H1 (cell line): ENCODE results near the gene NELFCD. TPM values are rescaled to one million over a fixed set of nuclear protein-coding genes. Genes with fewer than 3 reads are reported as not detected.

Source experiments
- CTCF ChIA-PET: fragments of 300-600 bp; sonication (Branson Sonifier 250); formaldehyde crosslinking; loops from one replicate; lab custom pipeline; 2021; ENCODE audit not compliant: partially characterized antibody; lab: Charles Lee
- POLR2A ChIA-PET: fragments of 300-600 bp; sonication (Branson Sonifier 250); formaldehyde crosslinking; loops from one replicate; lab custom pipeline; 2021; ENCODE audit warnings: inconsistent platforms; ENCODE audit not compliant: partially characterized antibody; lab: Charles Lee
- DNase-seq, 2 experiments: peaks; one replicate each; pipeline versions ENCODE4 v3.0.0 to v3.0.0-alpha.2; 2010 to 2022; ENCODE audit warnings: low spot score in 2 of 2, low read depth in 1 of 2, mixed read lengths in 1 of 2
- FAIRE-seq: peaks from 2 replicates; lab custom pipeline; 2011; peaks lifted over from hg19 to GRCh38; lab: Jason Lieb, UNC
- H2AFZ ChIP-seq: 2 replicates; pipeline ENCODE4 v1.8.1; 2012; ENCODE audit warnings: low read length, inconsistent platforms
- H2AK5ac ChIP-seq: 2 replicates; pipeline ENCODE4 v1.6.1; 2013; ENCODE audit warnings: low read depth, low read length
- H2BK120ac ChIP-seq: replicated peaks from 2 replicates; pipeline ENCODE3; 2013; ENCODE audit warnings: low read depth, low read length, inconsistent platforms
- H2BK12ac ChIP-seq: 2 replicates; pipeline ENCODE4 v1.6.1; 2013; ENCODE audit warnings: low read depth, low read length
- H2BK15ac ChIP-seq: 2 replicates; pipeline ENCODE4 v1.6.1; 2013; ENCODE audit warnings: low read length
- H2BK20ac ChIP-seq: 2 replicates; pipeline ENCODE4 v1.6.1; 2013; ENCODE audit warnings: low read length
- H2BK5ac ChIP-seq: 2 replicates; pipeline ENCODE4 v1.6.1; 2013; ENCODE audit warnings: low read depth, low read length
- H3K14ac ChIP-seq: 2 replicates; pipeline ENCODE4 v1.6.1; 2013; ENCODE audit warnings: inconsistent platforms; ENCODE audit not compliant: insufficient read length
- H3K18ac ChIP-seq: 2 replicates; pipeline ENCODE4 v1.6.1; 2013; ENCODE audit warnings: low read length; ENCODE audit errors: extremely low read depth
- H3K23ac ChIP-seq: 2 replicates; pipeline ENCODE4 v1.6.1; 2013; ENCODE audit warnings: inconsistent platforms; ENCODE audit not compliant: insufficient read length
- H3K23me2 ChIP-seq: 2 replicates; pipeline ENCODE4 v1.6.1; 2013; ENCODE audit warnings: low read depth, low read length
- H3K27ac ChIP-seq: 2 replicates; pipeline ENCODE4 v1.6.1; 2011; ENCODE audit warnings: low read depth, low read length, inconsistent platforms
- H3K27me3 ChIP-seq, 4 experiments: replicated peaks in 1 of 4; 1 replicate in 1 of 4; 2 replicates in 3 of 4; pipeline versions ENCODE4 v1.6.1 to v1.8.1; 2011 to 2013; ENCODE audit warnings: low read length in 3 of 4, mild to moderate bottlenecking in 3 of 4, inconsistent platforms in 2 of 4, mixed read lengths in 2 of 4, moderate library complexity in 1 of 4; ENCODE audit not compliant: control insufficient read depth in 3 of 4, insufficient read depth in 3 of 4; ENCODE audit errors: extremely low read depth in 1 of 4
- H3K36me3 ChIP-seq, 4 experiments: 2 replicates each; pipeline versions ENCODE4 v1.6.1 to v1.8.1; 2011 to 2013; ENCODE audit warnings: mild to moderate bottlenecking in 4 of 4, low read length in 3 of 4, moderate library complexity in 2 of 4, control low read depth in 1 of 4, inconsistent platforms in 1 of 4; ENCODE audit not compliant: insufficient read depth in 4 of 4, control insufficient read depth in 2 of 4
- H3K4ac ChIP-seq: replicated peaks from 2 replicates; pipeline ENCODE3; 2013; ENCODE audit warnings: low read length, low read depth, mixed read lengths, inconsistent platforms; ENCODE audit not compliant: insufficient read length
- H3K4me1 ChIP-seq, 4 experiments: replicated peaks in 1 of 4; 1 replicate in 1 of 4; 2 replicates in 3 of 4; pipeline versions ENCODE4 v1.6.1 to v1.8.1; 2011 to 2013; ENCODE audit warnings: low read length in 3 of 4, inconsistent platforms in 2 of 4, mixed read lengths in 1 of 4; ENCODE audit not compliant: insufficient read depth in 4 of 4, control insufficient read depth in 3 of 4
- H3K4me2 ChIP-seq, 2 experiments: 2 replicates each; pipeline versions ENCODE4 v1.6.1 to v1.8.1; 2011 to 2013; ENCODE audit warnings: low read depth in 2 of 2, low read length in 2 of 2, control low read depth in 1 of 2, inconsistent platforms in 1 of 2, mild to moderate bottlenecking in 1 of 2; ENCODE audit not compliant: insufficient read depth in 1 of 2
- H3K4me3 ChIP-seq, 4 experiments: fragments of 200-600, 300-600 bp in 1 of 4; sonication (generic), shearing (Covaris generic), sonication (Bioruptor Twin) in 1 of 4; 2 replicates each; pipeline versions ENCODE4 v1.5.1 to v1.8.1; 2011 to 2016; ENCODE audit warnings: low read length in 4 of 4, low read depth in 3 of 4, control low read depth in 2 of 4, inconsistent platforms in 2 of 4, mild to moderate bottlenecking in 2 of 4, mixed read lengths in 1 of 4, moderate library complexity in 1 of 4; ENCODE audit not compliant: insufficient read depth in 2 of 4; ENCODE audit errors: extremely low read depth in 1 of 4
- H3K56ac ChIP-seq: replicated peaks from 2 replicates; pipeline ENCODE3; 2013; ENCODE audit warnings: low read depth, mild to moderate bottlenecking, mixed read lengths, low read length, inconsistent platforms; ENCODE audit not compliant: insufficient read length
- H3K79me1 ChIP-seq: 2 replicates; pipeline ENCODE4 v1.6.1; 2013; ENCODE audit warnings: low read depth, low read length, control low read depth
- H3K79me2 ChIP-seq, 2 experiments: 2 replicates each; pipeline versions ENCODE4 v1.6.1 to v1.8.1; 2012 to 2013; ENCODE audit warnings: low read length in 2 of 2, mild to moderate bottlenecking in 2 of 2, inconsistent platforms in 1 of 2; ENCODE audit not compliant: insufficient read depth in 2 of 2, control insufficient read depth in 1 of 2
- H3K9ac ChIP-seq, 4 experiments: replicated peaks in 1 of 4; 1 replicate in 1 of 4; 2 replicates in 3 of 4; pipeline versions ENCODE4 v1.6.1 to v1.8.1; 2011 to 2013; ENCODE audit warnings: low read depth in 3 of 4, low read length in 3 of 4, control low read depth in 2 of 4, mild to moderate bottlenecking in 2 of 4, moderate library complexity in 2 of 4, inconsistent platforms in 1 of 4; ENCODE audit errors: extremely low read depth in 1 of 4
- H3K9me3 ChIP-seq, 2 experiments: 2 replicates each; pipeline versions ENCODE4 v1.6.1 to v1.8.1; 2012 to 2013; ENCODE audit warnings: mild to moderate bottlenecking in 2 of 2, moderate library complexity in 2 of 2, control low read depth in 1 of 2, inconsistent platforms in 1 of 2, low read depth in 1 of 2, low read length in 1 of 2, mixed read lengths in 1 of 2; ENCODE audit not compliant: insufficient read depth in 2 of 2
- H4K20me1 ChIP-seq, 2 experiments: replicated peaks in 1 of 2; 2 replicates each; pipeline versions ENCODE3 to v1.8.1; 2011 to 2013; ENCODE audit warnings: inconsistent platforms in 2 of 2, low read length in 2 of 2, mild to moderate bottlenecking in 1 of 2; ENCODE audit not compliant: insufficient read depth in 2 of 2, control insufficient read depth in 1 of 2
- H4K5ac ChIP-seq: 2 replicates; pipeline ENCODE4 v1.6.1; 2013; ENCODE audit warnings: low read length, low read depth, mixed read lengths, inconsistent platforms; ENCODE audit not compliant: insufficient read length
- H4K8ac ChIP-seq: 2 replicates; pipeline ENCODE4 v1.8.0; 2013; ENCODE audit warnings: mild to moderate bottlenecking, moderate library complexity, low read length, inconsistent platforms; ENCODE audit not compliant: insufficient read depth; ENCODE audit errors: extremely low read depth
- H4K91ac ChIP-seq: replicated peaks from 2 replicates; pipeline ENCODE3; 2013; ENCODE audit warnings: low read length, mixed read lengths, inconsistent platforms; ENCODE audit not compliant: insufficient read length
- CEBPB ChIP-seq: IDR thresholded peaks from 2 replicates; pipeline ENCODE4 v1.6.1; 2012; ENCODE audit warnings: low read depth, low read length
- E2F6 ChIP-seq: IDR thresholded peaks from 2 replicates; pipeline ENCODE4 v1.6.1; 2012; ENCODE audit warnings: inconsistent platforms
- EP300 ChIP-seq, 2 experiments: IDR thresholded peaks; 1 replicate in 1 of 2; 2 replicates in 1 of 2; pipeline ENCODE4 v1.6.1; 2011 to 2012; ENCODE audit warnings: low read depth in 2 of 2, low read length in 2 of 2, mild to moderate bottlenecking in 2 of 2, borderline replicate concordance in 1 of 2, inconsistent platforms in 1 of 2, moderate library complexity in 1 of 2
- KDM4A ChIP-seq: IDR thresholded peaks from one replicate; pipeline ENCODE4 v1.7.1; 2012; ENCODE audit warnings: low read depth, mild to moderate bottlenecking, moderate library complexity, low read length, inconsistent platforms; ENCODE audit not compliant: severe bottlenecking
- KDM5A ChIP-seq: fragments of 200-600 bp; IDR thresholded peaks from 2 replicates; pipeline ENCODE4 v1.7.1; 2012; ENCODE audit warnings: mild to moderate bottlenecking, low read length, inconsistent platforms, mixed read lengths
- NANOG ChIP-seq: IDR thresholded peaks from 2 replicates; pipeline ENCODE4 v1.6.1; 2011; ENCODE audit warnings: low read length, low read depth, mild to moderate bottlenecking, inconsistent platforms; ENCODE audit not compliant: insufficient read depth, poor library complexity, severe bottlenecking
- NRF1 ChIP-seq: IDR thresholded peaks from 2 replicates; pipeline ENCODE4 v1.6.1; 2011; ENCODE audit warnings: mild to moderate bottlenecking, low read depth, low read length, improper control_type of control experiment
- POLR2A ChIP-seq, 2 experiments: IDR thresholded peaks; 1 replicate in 1 of 2; 2 replicates in 1 of 2; pipeline ENCODE4 v1.6.1; 2011; ENCODE audit warnings: low read depth in 2 of 2, low read length in 2 of 2, mild to moderate bottlenecking in 2 of 2; ENCODE audit errors: control extremely low read depth in 1 of 2
- POU5F1 ChIP-seq: IDR thresholded peaks from 2 replicates; pipeline ENCODE4 v1.6.1; 2011; ENCODE audit warnings: low read depth, mild to moderate bottlenecking, low read length, moderate library complexity
- RAD21 ChIP-seq, 2 experiments: IDR thresholded peaks in 1 of 2; conservative IDR thresholded peaks in 1 of 2; 2 replicates each; pipeline ENCODE4 v1.6.1; 2011; ENCODE audit warnings: low read depth in 2 of 2, low read length in 2 of 2, improper control_type of control experiment in 1 of 2, inconsistent platforms in 1 of 2, mild to moderate bottlenecking in 1 of 2, moderate library complexity in 1 of 2
- RFX5 ChIP-seq: IDR thresholded peaks from 2 replicates; pipeline ENCODE4 v1.6.1; 2011; ENCODE audit warnings: low read depth, low read length, improper control_type of control experiment, borderline replicate concordance
- SIRT6 ChIP-seq: IDR thresholded peaks from one replicate; pipeline ENCODE4 v1.7.1; 2012; ENCODE audit warnings: low read length, inconsistent platforms
- SUZ12 ChIP-seq: fragments of 200-600 bp; sonication (generic); IDR thresholded peaks from 2 replicates; pipeline ENCODE4 v1.6.1; 2012; ENCODE audit warnings: mild to moderate bottlenecking, inconsistent platforms, low read length, moderate library complexity, mixed read lengths
- TEAD4 ChIP-seq: IDR thresholded peaks from 2 replicates; pipeline ENCODE4 v1.6.1; 2012; ENCODE audit warnings: low read depth, low read length, inconsistent platforms, mixed read lengths
- WGBS, 2 experiments: shearing (Covaris generic) in 1 of 2; methylation state at CpG; one replicate each; pipeline versions ENCODE4 v1.1.6 to v1.1.7; 2013 to 2015; ENCODE audit warnings: low lambda C conversion rate in 2 of 2, mixed read lengths in 2 of 2, inconsistent platforms in 1 of 2, low coverage in 1 of 2, missing lambda C conversion rate in 1 of 2; ENCODE audit not compliant: insufficient replicate concordance in 2 of 2, insufficient coverage in 1 of 2, insufficient read length in 1 of 2; ENCODE audit errors: extremely low coverage in 1 of 2, missing lambda C conversion rate in 1 of 2; 5-methylcytosine and 5-hydroxymethylcytosine counted together
- polyA plus RNA-seq, 7 experiments: library from polyadenylated mRNA; depleted of rRNA in 3 of 7; stranded (reverse) in 5 of 7; unstranded in 2 of 7; fragments of >200 nt in 5 of 7; fragments of 200-250 nt in 2 of 7; gene quantifications; 1 replicate in 5 of 7; 2 replicates in 1 of 7; 4 replicates in 1 of 7; pipeline versions ENCODE4 v1.2.1 to v1.2.3, GENCODE V29; 2011 to 2013; ENCODE audit warnings: missing spikeins in 2 of 7, mixed read lengths in 2 of 7
- total RNA-seq: library from RNA; stranded (reverse); fragmentation: NEBNext Ultra II Directional; extraction: Animal tissue kit (Norgen Biotek cat#: 25700); gene quantifications from 2 replicates; pipeline ENCODE4 v1.2.1, GENCODE V29; 2021

Gene NELFCD
- total and polyA plus RNA-seq, 2 of the 8 experiments (the other 6 are each of a cell fraction or from before 2014, with no cell fraction given), result 35.5 to 59.6 TPM

DNA sequence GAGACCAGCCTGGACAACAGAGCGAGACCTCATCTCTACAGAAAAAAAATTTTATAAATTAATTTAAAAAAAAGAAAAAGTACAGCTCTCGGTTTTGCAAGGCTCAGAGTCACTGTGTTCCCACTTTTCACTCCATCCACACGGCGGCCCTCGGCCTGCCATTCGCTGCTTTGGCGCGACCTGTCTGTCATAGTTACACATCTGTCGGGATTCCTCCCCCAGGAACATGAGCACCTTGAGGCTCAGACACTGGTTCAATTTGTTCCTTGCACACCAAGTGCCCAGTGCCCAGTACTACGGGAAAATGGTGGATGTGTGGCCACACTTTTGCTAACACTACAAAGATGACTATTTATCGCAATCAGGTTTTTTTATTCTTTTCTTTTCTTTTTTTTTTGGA, 17.6 kb downstream of the NELFCD start:
- no peaks in the 10 kb centered on the region; a peak in 1 of 7 replicates for H3K4me1 ChIP-seq
- H4K8ac ChIP-seq, result no peak overlapping the region
- H3K9ac ChIP-seq, result no peak overlapping the region
- no peak for DNase-seq
- no peak overlapping the region for H2AFZ ChIP-seq
- H3K23me2 ChIP-seq, result no peaks in the 10 kb centered on the region
- POLR2A ChIA-PET, result interaction anchor here (1.0 to 1.7 kb wide), 2 partner anchors 10 to 14 kb away, joined by 3 to 4 read pairs; no protein-coding TSS in a partner anchor
- H3K4me3 ChIP-seq, result no peak overlapping the region
- no peak overlapping the region for H2BK15ac ChIP-seq
- H2BK20ac ChIP-seq, result no peak overlapping the region
- H2BK5ac ChIP-seq, result no peak overlapping the region
- no peak overlapping the region for H4K91ac ChIP-seq
- H2BK120ac ChIP-seq, result no peak overlapping the region
- no peak overlapping the region for H2BK12ac ChIP-seq
- no peaks in the 10 kb centered on the region for H3K9me3 ChIP-seq
- H3K4ac ChIP-seq, result no peak overlapping the region
- no peak overlapping the region for H3K23ac ChIP-seq
- H3K79me1 ChIP-seq, result no peaks in the 10 kb centered on the region
- H3K27ac ChIP-seq, result no peak overlapping the region
- no peaks in the 10 kb centered on the region for H3K27me3 ChIP-seq
- H4K20me1 ChIP-seq, result peaks cover 0 to 6% of the 10 kb centered on the region in 2 experiments
- H3K36me3 ChIP-seq, result peaks cover 5 to 28% (median 16%) of the 10 kb centered on the region in 4 experiments; a peak in 7 of 8 replicates
- H3K14ac ChIP-seq, result no peak overlapping the region
- H2AK5ac ChIP-seq, result no peak overlapping the region
- H3K4me2 ChIP-seq, result no peak overlapping the region
- no peaks in the 10 kb centered on the region for H3K79me2 ChIP-seq
- WGBS, 2 experiments, result 85% methylated on average over 11 of the region's 11 CpGs; no CpG with 5 or more reads in 1 of the 2 experiments
- H4K5ac ChIP-seq, result no peak overlapping the region
- H3K56ac ChIP-seq, result no peak overlapping the region
- no peak overlapping the region for H3K18ac ChIP-seq
- CTCF ChIA-PET, result interaction anchor here (1.0 to 1.4 kb wide), 3 partner anchors 11 to 348 kb away, joined by 3 to 4 read pairs (median 3); partner anchors contain the start of gene STX16
- no peak for FAIRE-seq
- TF ChIP-seq SIRT6 (no peak), CEBPB (no peak), E2F6 (no peak), NRF1 (no peak), RAD21 (IDR thresholded peaks at IDR 0.05 in 1 of 2, conservative IDR thresholded peaks at IDR 0.05 in 1 of 2; ENCODE audit: low read depth in 2 of 2, low read length in 2 of 2) (no peak), RFX5 (no peak), TEAD4 (no peak), EP300 (IDR thresholded peaks at IDR 0.05; ENCODE audit: borderline replicate concordance in 1 of 2, low read depth in 2 of 2, low read length in 2 of 2) (no peak), SUZ12 (no peak), KDM5A (no peak), POLR2A (IDR thresholded peaks at IDR 0.05; ENCODE audit: control extremely low read depth in 1 of 2, low read depth in 2 of 2, low read length in 2 of 2) (no peak), POU5F1 (no peak), KDM4A (no peak), NANOG (no peak)
